Endothelial cell of umbilical vein (primary cell): ENCODE data around the gene CGB8.

ENCODE experiments used
- EZH2 ChIP-seq: IDR thresholded peaks from 2 replicates; pipeline ENCODE4 v1.6.1; 2012; ENCODE audit warnings: borderline replicate concordance, low read depth, mild to moderate bottlenecking, moderate library complexity, low read length, inconsistent platforms; ENCODE audit not compliant: severe bottlenecking
- POLR2A ChIP-seq: IDR thresholded peaks from 2 replicates; pipeline ENCODE4 v1.6.1; 2012; ENCODE audit warnings: low read depth, mild to moderate bottlenecking, control low read depth, low read length
- TF ChIP-seq, protein P1 (sequence below): IDR thresholded peaks from 2 replicates; pipeline ENCODE4 v1.6.1; 2011; ENCODE audit not compliant: insufficient read depth, insufficient read length
- TF ChIP-seq, protein P2 (sequence below), 2 donors: IDR thresholded peaks; 1 replicate in 1 of 2; 2 replicates in 1 of 2; pipeline ENCODE4 v1.5.1; 2011; ENCODE audit warnings: low read length in 2 of 2, mild to moderate bottlenecking in 2 of 2, moderate library complexity in 2 of 2, control low read depth in 1 of 2, inconsistent platforms in 1 of 2, low read depth in 1 of 2; ENCODE audit not compliant: insufficient read depth in 1 of 2; ENCODE audit errors: extremely low read depth in 1 of 2

DNA sequence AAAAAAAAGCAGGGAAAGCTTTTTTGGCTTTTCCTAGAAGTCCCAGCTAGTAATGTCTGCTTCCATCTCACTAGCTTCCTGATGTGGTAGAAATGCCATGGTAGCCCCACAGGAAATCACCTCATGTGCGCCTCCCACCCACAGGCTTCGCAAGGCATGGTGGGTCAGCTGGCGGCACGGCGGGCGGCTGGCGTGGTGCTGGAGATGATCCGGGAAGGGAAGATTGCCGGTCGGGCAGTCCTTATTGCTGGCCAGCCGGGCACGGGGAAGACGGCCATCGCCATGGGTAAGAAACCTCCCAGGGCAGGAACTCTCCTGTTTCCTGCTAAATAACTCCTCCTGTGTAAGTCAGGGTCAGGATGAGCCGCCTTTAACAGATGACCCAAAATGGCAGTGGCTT, 44.8 kb downstream of the CGB8 start:
- TF ChIP-seq, protein P1, sequence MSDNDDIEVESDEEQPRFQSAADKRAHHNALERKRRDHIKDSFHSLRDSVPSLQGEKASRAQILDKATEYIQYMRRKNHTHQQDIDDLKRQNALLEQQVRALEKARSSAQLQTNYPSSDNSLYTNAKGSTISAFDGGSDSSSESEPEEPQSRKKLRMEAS: no peak
- TF ChIP-seq, protein P2, sequence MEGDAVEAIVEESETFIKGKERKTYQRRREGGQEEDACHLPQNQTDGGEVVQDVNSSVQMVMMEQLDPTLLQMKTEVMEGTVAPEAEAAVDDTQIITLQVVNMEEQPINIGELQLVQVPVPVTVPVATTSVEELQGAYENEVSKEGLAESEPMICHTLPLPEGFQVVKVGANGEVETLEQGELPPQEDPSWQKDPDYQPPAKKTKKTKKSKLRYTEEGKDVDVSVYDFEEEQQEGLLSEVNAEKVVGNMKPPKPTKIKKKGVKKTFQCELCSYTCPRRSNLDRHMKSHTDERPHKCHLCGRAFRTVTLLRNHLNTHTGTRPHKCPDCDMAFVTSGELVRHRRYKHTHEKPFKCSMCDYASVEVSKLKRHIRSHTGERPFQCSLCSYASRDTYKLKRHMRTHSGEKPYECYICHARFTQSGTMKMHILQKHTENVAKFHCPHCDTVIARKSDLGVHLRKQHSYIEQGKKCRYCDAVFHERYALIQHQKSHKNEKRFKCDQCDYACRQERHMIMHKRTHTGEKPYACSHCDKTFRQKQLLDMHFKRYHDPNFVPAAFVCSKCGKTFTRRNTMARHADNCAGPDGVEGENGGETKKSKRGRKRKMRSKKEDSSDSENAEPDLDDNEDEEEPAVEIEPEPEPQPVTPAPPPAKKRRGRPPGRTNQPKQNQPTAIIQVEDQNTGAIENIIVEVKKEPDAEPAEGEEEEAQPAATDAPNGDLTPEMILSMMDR (IDR thresholded peaks at IDR 0.05; ENCODE audit: extremely low read depth in 1 of 2, insufficient read depth in 1 of 2, low read depth in 1 of 2, low read length in 2 of 2): no peak
- TF ChIP-seq POLR2A (no peak), EZH2 (no peak)
